Activated CD4-positive, alpha-beta memory T cell treated with anti-CD3 and anti-CD28 coated beads for 36 hours (primary cell): ENCODE data around the gene REX1BD. TPM values are rescaled to one million over a fixed set of nuclear protein-coding genes. Genes with fewer than 3 reads are reported as not detected.
"Not testable (repeated sequence)": the region's sequence is repeated elsewhere in the genome, so short reads cannot be mapped to it uniquely, and the experiment has no call there.

Source experiments
- CTCF ChIA-PET: fragments of 350-600 bp; sonication (Branson Sonifier 250); formaldehyde crosslinking; loops from one replicate; lab custom pipeline; 2021; ENCODE audit warnings: antibody characterized with exemption, inconsistent platforms; lab: Charles Lee
- POLR2A ChIA-PET: fragments of 350-600 bp; sonication (Branson Sonifier 250); formaldehyde crosslinking; loops from one replicate; lab custom pipeline; 2021; ENCODE audit warnings: antibody characterized with exemption; lab: Charles Lee
- DNase-seq: peaks from one replicate; pipeline ENCODE4 v3.0.0-alpha.2; 2020
- H3K27ac Mint-ChIP-seq: one replicate; pipeline ENCODE4 v1.8.0; 2021; ENCODE audit warnings: mixed read lengths
- H3K27me3 Mint-ChIP-seq: one replicate; pipeline ENCODE4 v1.8.0; 2021; ENCODE audit warnings: mixed read lengths
- H3K36me3 Mint-ChIP-seq: one replicate; pipeline ENCODE4 v1.8.0; 2021; ENCODE audit warnings: mixed read lengths
- H3K4me1 Mint-ChIP-seq: one replicate; pipeline ENCODE4 v1.8.0; 2021; ENCODE audit warnings: low read depth, mixed read lengths
- H3K4me3 Mint-ChIP-seq: one replicate; pipeline ENCODE4 v1.8.0; 2021; ENCODE audit warnings: mild to moderate bottlenecking, mixed read lengths
- H3K9me3 Mint-ChIP-seq: one replicate; pipeline ENCODE4 v1.8.0; 2021; ENCODE audit warnings: mixed read lengths
- intact Hi-C: fragments of 100-400 bp; cut with micrococcal nuclease; formaldehyde crosslinking; loops from one replicate; pipeline ENCODE4 v1.15.1; 2023
- total RNA-seq, 2 experiments: library from RNA; stranded (reverse); gene quantifications; one replicate each; pipeline ENCODE4 v1.2.3, GENCODE V29; 2021

Gene REX1BD
- total RNA-seq, 2 experiments from 2014 or later, result 97.6 to 99.3 TPM

- intact Hi-C loops, result loop anchor here (5.0 kb wide), 3 partner anchors 44 to 324 kb away; partner anchors contain the start of genes COPE, DDX49 and KLHL26
- Mint-ChIP-seq H3K27me3 (no peaks in the 10 kb centered on the region), H3K4me3 (peak overlapping the region; percentile 48), H3K4me1 (peaks cover 22% of the 10 kb centered on the region), H3K9me3 (no peaks in the 10 kb centered on the region), H3K27ac (no peak overlapping the region), H3K36me3 (peaks cover 5% of the 10 kb centered on the region)
- DNase-seq, result no peak
- ChIA-PET POLR2A (no interaction called here), CTCF (interaction anchor here (0.5 to 3.3 kb wide), 32 partner anchors 8 to 393 kb away, joined by 3 to 19 read pairs (median 4); partner anchors contain the start of genes COPE, CRTC1, TMEM59L and UBA52)
Measured at GRCh38 chr19:18593367-18594095, 4.9 kb downstream of the REX1BD start.

GRCh38 chr19:18594096-18594823 is 5.7 kb downstream of the REX1BD start:
- Mint-ChIP-seq H3K27me3 (no peaks in the 10 kb centered on the region), H3K4me3 (peak overlapping the region; percentile 59), H3K36me3 (peaks cover 5% of the 10 kb centered on the region), H3K27ac (no peak overlapping the region), H3K9me3 (no peaks in the 10 kb centered on the region), H3K4me1 (peaks cover 22% of the 10 kb centered on the region)
- peak; percentile 82 for DNase-seq
- ChIA-PET CTCF (interaction anchor here (0.5 to 3.3 kb wide), 32 partner anchors 8 to 393 kb away, joined by 3 to 19 read pairs (median 4); partner anchors contain the start of genes COPE, CRTC1, TMEM59L and UBA52), POLR2A (no interaction called here)
- intact Hi-C loops, result loop anchor here (5.0 kb wide), 3 partner anchors 43 to 323 kb away; partner anchors contain the start of genes COPE, DDX49 and KLHL26

GRCh38 chr19:18594824-18595373 is 6.3 kb downstream of the REX1BD start:
- intact Hi-C loops, result loop anchor here (5.0 kb wide), 3 partner anchors 42 to 322 kb away; partner anchors contain the start of genes COPE, DDX49 and KLHL26
- no peaks in the 10 kb centered on the region for H3K9me3 Mint-ChIP-seq

GRCh38 chr19:18595475-18595874 is 6.9 kb downstream of the REX1BD start:
- no peak for DNase-seq
- Mint-ChIP-seq H3K4me3 (no peak overlapping the region), H3K9me3 (no peaks in the 10 kb centered on the region), H3K36me3 (peaks cover 5% of the 10 kb centered on the region), H3K27ac (no peak overlapping the region), H3K4me1 (peaks cover 14% of the 10 kb centered on the region), H3K27me3 (peaks cover 3% of the 10 kb centered on the region)
- CTCF ChIA-PET, result interaction anchor here (1.0 to 2.1 kb wide), 4 partner anchors 76 to 251 kb away, joined by 3 to 7 read pairs (median 5); no protein-coding TSS in a partner anchor
- POLR2A ChIA-PET, result no interaction called here
- intact Hi-C loops, result no loop called here

More at GRCh38 chr19:18594824-18595373, 6.3 kb downstream of the REX1BD start:
- no peak overlapping the region for H3K27ac Mint-ChIP-seq
- ChIA-PET CTCF (interaction anchor here (1.0 to 3.3 kb wide), 13 partner anchors 13 to 392 kb away, joined by 3 to 19 read pairs (median 6); partner anchors contain the start of gene TMEM59L), POLR2A (no interaction called here)
- DNase-seq, result no peak
- H3K4me3 Mint-ChIP-seq, result peak overlapping the region; percentile 59
- peaks cover 18% of the 10 kb centered on the region for H3K4me1 Mint-ChIP-seq
- H3K36me3 Mint-ChIP-seq, result peaks cover 5% of the 10 kb centered on the region
- H3K27me3 Mint-ChIP-seq, result peaks cover 3% of the 10 kb centered on the region

GRCh38 chr19:18596752-18597157 is 8.2 kb downstream of the REX1BD start:
- DNase-seq, result peak; percentile 38
- H3K4me1 Mint-ChIP-seq, result peaks cover 12% of the 10 kb centered on the region
- no peaks in the 10 kb centered on the region for H3K36me3 Mint-ChIP-seq
- no peak overlapping the region for H3K4me3 Mint-ChIP-seq
- ChIA-PET POLR2A (no interaction called here), CTCF (no interaction called here)
- intact Hi-C loops, result no loop called here
- no peak overlapping the region for H3K27ac Mint-ChIP-seq
- peaks cover 7% of the 10 kb centered on the region for H3K27me3 Mint-ChIP-seq
- H3K9me3 Mint-ChIP-seq, result no peaks in the 10 kb centered on the region

GRCh38 chr19:18597809-18598660 is 9.4 kb downstream of the REX1BD start:
- Mint-ChIP-seq H3K4me3 (no peak overlapping the region), H3K27me3 (peaks cover 16% of the 10 kb centered on the region), H3K4me1 (peaks cover 13% of the 10 kb centered on the region), H3K36me3 (no peaks in the 10 kb centered on the region), H3K9me3 (no peaks in the 10 kb centered on the region), H3K27ac (no peak overlapping the region)
- ChIA-PET POLR2A (no interaction called here), CTCF (no interaction called here)
- DNase-seq, result no peak
- intact Hi-C loops, result no loop called here

- peaks cover 10% of the 10 kb centered on the region for H3K4me1 Mint-ChIP-seq
Measured at GRCh38 chr19:18599485-18599884, 10.9 kb downstream of the REX1BD start.

GRCh38 chr19:18600692-18601397 is 12.2 kb downstream of the REX1BD start:
- DNase-seq, POLR2A ChIA-PET, H3K4me1 Mint-ChIP-seq, H3K9me3 Mint-ChIP-seq, intact Hi-C loops, H3K36me3 Mint-ChIP-seq, H3K4me3 Mint-ChIP-seq, H3K27ac Mint-ChIP-seq: not testable (repeated sequence)
- CTCF ChIA-PET, result interaction anchor here (1.1 kb wide), 1 partner anchor 246 kb away, joined by 3 read pairs; no protein-coding TSS in a partner anchor
- peaks cover 33% of the 10 kb centered on the region for H3K27me3 Mint-ChIP-seq

More at GRCh38 chr19:18599485-18599884, 10.9 kb downstream of the REX1BD start:
- intact Hi-C loops, result no loop called here
- Mint-ChIP-seq H3K27me3 (peaks cover 22% of the 10 kb centered on the region), H3K9me3 (no peaks in the 10 kb centered on the region), H3K36me3 (no peaks in the 10 kb centered on the region), H3K27ac (no peak overlapping the region), H3K4me3 (no peak overlapping the region)
- POLR2A ChIA-PET, result no interaction called here
- CTCF ChIA-PET, result no interaction called here
- no peak for DNase-seq

- Mint-ChIP-seq H3K4me1 (peaks cover 7% of the 10 kb centered on the region), H3K4me3 (no peak overlapping the region), H3K36me3 (no peaks in the 10 kb centered on the region), H3K9me3 (no peaks in the 10 kb centered on the region), H3K27me3 (peaks cover 33% of the 10 kb centered on the region), H3K27ac (no peak overlapping the region)
- intact Hi-C loops, result no loop called here
- no peak for DNase-seq
- POLR2A ChIA-PET, result no interaction called here
- CTCF ChIA-PET, result interaction anchor here (1.1 kb wide), 1 partner anchor 245 kb away, joined by 3 read pairs; no protein-coding TSS in a partner anchor
Measured at GRCh38 chr19:18601875-18602274, 13.3 kb downstream of the REX1BD start.

- H3K9me3 Mint-ChIP-seq, result no peaks in the 10 kb centered on the region
- ChIA-PET POLR2A (no interaction called here), CTCF (interaction anchor here (1.0 to 1.3 kb wide), 3 partner anchors 10 to 45 kb away, joined by 3 to 6 read pairs (median 4); no protein-coding TSS in a partner anchor)
- peaks cover 43% of the 10 kb centered on the region for H3K27me3 Mint-ChIP-seq
- peaks cover 16% of the 10 kb centered on the region for H3K4me1 Mint-ChIP-seq
- no peaks in the 10 kb centered on the region for H3K36me3 Mint-ChIP-seq
- peak; percentile 32 for DNase-seq
- intact Hi-C loops, result no loop called here
- no peak overlapping the region for H3K27ac Mint-ChIP-seq
- no peak overlapping the region for H3K4me3 Mint-ChIP-seq
Measured at GRCh38 chr19:18603255-18603957, 14.8 kb downstream of the REX1BD start.
